ENCODE data around the gene WBP1L.

Gene WBP1L

GRCh38 chr10:102761981-102762380 lies 18.2 kb downstream of the WBP1L start:
- no peak for DNase-seq

GRCh38 chr10:102762401-102763015 lies 18.8 kb downstream of the WBP1L start:
- DNase-seq, result no peak

- no peak for DNase-seq
These were observed 19.4 kb downstream of the WBP1L start for GRCh38 chr10:102763037-102763607.

- DNase-seq, result no peak
These were observed 20.9 kb downstream of the WBP1L start for GRCh38 chr10:102764470-102765161.

GRCh38 chr10:102765336-102765735 lies 21.6 kb downstream of the WBP1L start:
- no peak for DNase-seq

- DNase-seq, result no peak
These were observed 23.8 kb downstream of the WBP1L start for GRCh38 chr10:102767428-102768160.

- no peak for DNase-seq
These were observed 25.8 kb downstream of the WBP1L start for GRCh38 chr10:102769375-102770107.

GRCh38 chr10:102770108-102770482 lies 26.3 kb downstream of the WBP1L start:
- no peak for DNase-seq

- DNase-seq, result no peak
These were observed 27.0 kb downstream of the WBP1L start for GRCh38 chr10:102770792-102771191.

- DNase-seq, result peak; percentile 81
These were observed 29.6 kb downstream of the WBP1L start for GRCh38 chr10:102773320-102773719.

GRCh38 chr10:102773986-102774385 lies 30.2 kb downstream of the WBP1L start:
- DNase-seq, result peak; percentile 75

GRCh38 chr10:102775201-102775934 lies 31.6 kb downstream of the WBP1L start:
- DNase-seq, result no peak

GRCh38 chr10:102775935-102776669 lies 32.4 kb downstream of the WBP1L start:
- DNase-seq, result peak; percentile 71

- peak; percentile 31 for DNase-seq
These were observed 33.2 kb downstream of the WBP1L start for GRCh38 chr10:102776779-102777456.

- no peak for DNase-seq
These were observed 34.1 kb downstream of the WBP1L start for GRCh38 chr10:102777711-102778453.

GRCh38 chr10:102778781-102779180 lies 35.0 kb downstream of the WBP1L start:
- no peak for DNase-seq

- DNase-seq, result peak; percentile 47
These were observed 36.2 kb downstream of the WBP1L start for GRCh38 chr10:102779680-102780526.

- DNase-seq, result no peak
These were observed 36.7 kb downstream of the WBP1L start for GRCh38 chr10:102780527-102780808.
